Upper lobe of left lung (tissue), 4 donors: ENCODE data around the gene GLIPR2.

Experiments
- EP300 ChIP-seq, 4 donors: sonication (generic); formaldehyde crosslinking; IDR thresholded peaks; one replicate each; pipeline ENCODE4 v1.5.1; 2017; ENCODE audit warnings: antibody characterized with exemption in 4 of 4, control low read depth in 2 of 4
- POLR2AphosphoS5 ChIP-seq, 2 donors: sonication (generic); formaldehyde crosslinking; IDR thresholded peaks; one replicate each; pipeline ENCODE4 v1.5.1; 2017; ENCODE audit warnings: antibody characterized with exemption in 2 of 2
- TF ChIP-seq, protein P1 (sequence below), 6 experiments: fragments of 450-650 bp in 4 of 6; fragments of 200-600 bp in 2 of 6; sonication (generic) in 2 of 6; IDR thresholded peaks; one replicate each; pipeline ENCODE4 v1.5.1; 2016 to 2019; ENCODE audit warnings: antibody characterized with exemption in 6 of 6

DNA sequence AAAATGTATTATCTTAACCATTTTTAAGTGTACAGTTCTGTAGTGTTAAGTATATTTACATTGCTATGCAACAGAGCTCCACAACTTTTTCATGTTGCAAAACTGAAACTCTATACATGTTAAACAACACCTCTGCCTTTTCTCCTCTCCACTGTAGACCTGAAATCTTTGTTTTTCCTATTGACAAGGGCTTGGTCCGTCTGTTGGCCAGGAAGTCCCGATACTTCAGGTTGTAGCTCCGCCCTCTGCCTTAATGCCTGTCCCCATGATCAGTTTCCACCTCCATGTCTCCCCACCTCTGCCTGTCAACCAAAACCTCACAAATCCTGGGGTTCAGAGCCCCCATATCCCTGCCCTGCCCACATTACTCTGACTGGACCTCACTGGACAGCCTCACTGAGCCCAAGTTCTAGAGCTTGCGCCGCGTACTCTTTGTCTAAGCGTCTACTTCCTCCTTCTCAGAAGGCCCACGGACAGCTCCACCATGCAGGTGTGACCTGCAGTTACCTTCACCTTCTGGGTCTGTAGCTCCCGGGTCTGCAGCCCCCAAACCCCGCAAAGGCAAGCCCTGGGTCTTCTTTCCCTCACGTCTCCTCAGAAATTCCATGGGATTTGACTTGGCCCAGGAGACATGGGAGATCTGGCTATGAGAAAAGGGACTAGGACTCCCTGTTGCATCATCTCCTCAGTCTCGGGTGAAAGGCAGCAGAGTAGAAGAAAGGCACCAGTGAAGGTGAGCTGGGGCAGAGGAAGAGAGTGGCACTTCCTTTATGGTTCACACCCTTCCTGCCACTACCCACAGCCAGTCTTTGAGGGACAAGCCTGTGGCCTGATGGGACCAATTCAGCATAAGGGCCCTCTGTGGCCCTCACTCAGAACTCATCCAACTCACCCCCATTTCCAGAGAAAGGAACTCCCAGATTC lies 8.0 kb downstream of the GLIPR2 start:
- TF ChIP-seq, protein P1, sequence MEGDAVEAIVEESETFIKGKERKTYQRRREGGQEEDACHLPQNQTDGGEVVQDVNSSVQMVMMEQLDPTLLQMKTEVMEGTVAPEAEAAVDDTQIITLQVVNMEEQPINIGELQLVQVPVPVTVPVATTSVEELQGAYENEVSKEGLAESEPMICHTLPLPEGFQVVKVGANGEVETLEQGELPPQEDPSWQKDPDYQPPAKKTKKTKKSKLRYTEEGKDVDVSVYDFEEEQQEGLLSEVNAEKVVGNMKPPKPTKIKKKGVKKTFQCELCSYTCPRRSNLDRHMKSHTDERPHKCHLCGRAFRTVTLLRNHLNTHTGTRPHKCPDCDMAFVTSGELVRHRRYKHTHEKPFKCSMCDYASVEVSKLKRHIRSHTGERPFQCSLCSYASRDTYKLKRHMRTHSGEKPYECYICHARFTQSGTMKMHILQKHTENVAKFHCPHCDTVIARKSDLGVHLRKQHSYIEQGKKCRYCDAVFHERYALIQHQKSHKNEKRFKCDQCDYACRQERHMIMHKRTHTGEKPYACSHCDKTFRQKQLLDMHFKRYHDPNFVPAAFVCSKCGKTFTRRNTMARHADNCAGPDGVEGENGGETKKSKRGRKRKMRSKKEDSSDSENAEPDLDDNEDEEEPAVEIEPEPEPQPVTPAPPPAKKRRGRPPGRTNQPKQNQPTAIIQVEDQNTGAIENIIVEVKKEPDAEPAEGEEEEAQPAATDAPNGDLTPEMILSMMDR (IDR thresholded peaks at IDR 0.05): no peak
- no peak for TF ChIP-seq POLR2AphosphoS5 (IDR thresholded peaks at IDR 0.05)
- TF ChIP-seq EP300 (IDR thresholded peaks at IDR 0.05): no peak
